Parathyroid adenoma (tissue), 2 donors: ENCODE results near the gene PVALEF.

ENCODE experiments used
- H2AFZ ChIP-seq: fragments of 300-600 bp; sonication (generic); one replicate; pipeline ENCODE4 v1.7.0; 2017; ENCODE audit warnings: antibody characterized with exemption, mild to moderate bottlenecking
- H3K27ac ChIP-seq: fragments of 300-600 bp; sonication (generic); one replicate; pipeline ENCODE4 v1.7.0; 2017
- H3K27me3 ChIP-seq: fragments of 300-600 bp; sonication (generic); one replicate; pipeline ENCODE4 v1.7.0; 2017; ENCODE audit warnings: low read length; ENCODE audit not compliant: control insufficient read depth, insufficient read depth
- H3K36me3 ChIP-seq: fragments of 300-600 bp; sonication (generic); one replicate; pipeline ENCODE4 v1.7.0; 2017; ENCODE audit warnings: low read length; ENCODE audit not compliant: control insufficient read depth, insufficient read depth
- H3K4me1 ChIP-seq: fragments of 300-600 bp; sonication (generic); one replicate; pipeline ENCODE4 v1.7.0; 2017; ENCODE audit warnings: control low read depth
- H3K4me2 ChIP-seq: fragments of 300-600 bp; sonication (generic); one replicate; pipeline ENCODE4 v1.7.0; 2017; ENCODE audit warnings: low read length
- H3K4me3 ChIP-seq: fragments of 300-600 bp; sonication (generic); one replicate; pipeline ENCODE4 v1.7.0; 2017; ENCODE audit warnings: low read depth, low read length
- H3K79me2 ChIP-seq: fragments of 300-600 bp; sonication (generic); one replicate; pipeline ENCODE4 v1.7.0; 2017; ENCODE audit warnings: control low read depth
- H3K9ac ChIP-seq: fragments of 300-600 bp; sonication (generic); one replicate; pipeline ENCODE4 v1.7.0; 2017; ENCODE audit warnings: mild to moderate bottlenecking
- H3K9me3 ChIP-seq: fragments of 300-600 bp; sonication (generic); one replicate; pipeline ENCODE4 v1.7.0; 2017; ENCODE audit warnings: low read length; ENCODE audit not compliant: control insufficient read depth
- TF ChIP-seq, protein P1 (sequence below): fragments of 300-600 bp; sonication (generic); IDR thresholded peaks from one replicate; pipeline ENCODE4 v1.7.0; 2017; ENCODE audit warnings: antibody characterized with exemption, mild to moderate bottlenecking
- donor health status: primary hyperparathyroidism.

The PVALEF gene

GRCh38 chr17:81118308-81119221 is 46.7 kb upstream of the PVALEF start:
- no peaks in the 10 kb centered on the region for H3K9me3 ChIP-seq
- no peaks in the 10 kb centered on the region for H3K4me1 ChIP-seq
- H2AFZ ChIP-seq = no peak overlapping the region
- TF ChIP-seq, protein P1, sequence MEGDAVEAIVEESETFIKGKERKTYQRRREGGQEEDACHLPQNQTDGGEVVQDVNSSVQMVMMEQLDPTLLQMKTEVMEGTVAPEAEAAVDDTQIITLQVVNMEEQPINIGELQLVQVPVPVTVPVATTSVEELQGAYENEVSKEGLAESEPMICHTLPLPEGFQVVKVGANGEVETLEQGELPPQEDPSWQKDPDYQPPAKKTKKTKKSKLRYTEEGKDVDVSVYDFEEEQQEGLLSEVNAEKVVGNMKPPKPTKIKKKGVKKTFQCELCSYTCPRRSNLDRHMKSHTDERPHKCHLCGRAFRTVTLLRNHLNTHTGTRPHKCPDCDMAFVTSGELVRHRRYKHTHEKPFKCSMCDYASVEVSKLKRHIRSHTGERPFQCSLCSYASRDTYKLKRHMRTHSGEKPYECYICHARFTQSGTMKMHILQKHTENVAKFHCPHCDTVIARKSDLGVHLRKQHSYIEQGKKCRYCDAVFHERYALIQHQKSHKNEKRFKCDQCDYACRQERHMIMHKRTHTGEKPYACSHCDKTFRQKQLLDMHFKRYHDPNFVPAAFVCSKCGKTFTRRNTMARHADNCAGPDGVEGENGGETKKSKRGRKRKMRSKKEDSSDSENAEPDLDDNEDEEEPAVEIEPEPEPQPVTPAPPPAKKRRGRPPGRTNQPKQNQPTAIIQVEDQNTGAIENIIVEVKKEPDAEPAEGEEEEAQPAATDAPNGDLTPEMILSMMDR = no peak
- H3K27me3 ChIP-seq = no peaks in the 10 kb centered on the region
- no peak overlapping the region for H3K9ac ChIP-seq
- no peak overlapping the region for H3K4me2 ChIP-seq
- H3K4me3 ChIP-seq = no peak overlapping the region
- no peaks in the 10 kb centered on the region for H3K79me2 ChIP-seq
- H3K27ac ChIP-seq = no peak overlapping the region
- no peaks in the 10 kb centered on the region for H3K36me3 ChIP-seq

GRCh38 chr17:81119223-81120148 is 45.8 kb upstream of the PVALEF start:
- Histone ChIP-seq H3K36me3 (no peaks in the 10 kb centered on the region), H3K9ac (no peak overlapping the region), H3K4me3 (no peak overlapping the region), H3K79me2 (no peaks in the 10 kb centered on the region), H3K9me3 (no peaks in the 10 kb centered on the region), H2AFZ (no peak overlapping the region), H3K4me1 (no peaks in the 10 kb centered on the region), H3K27ac (no peak overlapping the region), H3K27me3 (no peaks in the 10 kb centered on the region), H3K4me2 (no peak overlapping the region)
- TF ChIP-seq, protein P1 = no peak

GRCh38 chr17:81120149-81120484 is 45.2 kb upstream of the PVALEF start:
- Histone ChIP-seq H3K79me2 (no peaks in the 10 kb centered on the region), H3K9ac (no peak overlapping the region), H3K27ac (no peak overlapping the region), H3K27me3 (no peaks in the 10 kb centered on the region), H3K4me2 (no peak overlapping the region), H3K36me3 (no peaks in the 10 kb centered on the region), H3K4me3 (no peak overlapping the region), H3K4me1 (no peaks in the 10 kb centered on the region), H3K9me3 (no peaks in the 10 kb centered on the region), H2AFZ (no peak overlapping the region)
- TF ChIP-seq, protein P1 = no peak

GRCh38 chr17:81120695-81121621 is 44.3 kb upstream of the PVALEF start:
- Histone ChIP-seq H3K79me2 (no peaks in the 10 kb centered on the region), H3K36me3 (no peaks in the 10 kb centered on the region), H3K4me3 (no peak overlapping the region), H2AFZ (no peak overlapping the region), H3K9ac (no peak overlapping the region), H3K4me2 (no peak overlapping the region), H3K27ac (no peak overlapping the region), H3K4me1 (no peaks in the 10 kb centered on the region), H3K27me3 (no peaks in the 10 kb centered on the region), H3K9me3 (no peaks in the 10 kb centered on the region)
- TF ChIP-seq, protein P1 = no peak
